OCI-LY7 (cell line): ENCODE data around the gene CACNA2D2.

Source experiments
- EZH2phosphoT487 ChIP-seq: fragments of 200-600 bp; sonication (generic); IDR thresholded peaks from 2 replicates; pipeline ENCODE4 v1.6.1; 2018; ENCODE audit warnings: low read depth, borderline replicate concordance, mild to moderate bottlenecking, mixed run types, antibody characterized with exemption, low read length, moderate library complexity, mixed read lengths
- TF ChIP-seq, protein P1 (sequence below): fragments of 200-600 bp; sonication (generic); conservative IDR thresholded peaks from 2 replicates; pipeline ENCODE4 v1.5.1; 2014; ENCODE audit warnings: mild to moderate bottlenecking, antibody characterized with exemption, low read length, moderate library complexity, mixed read lengths

DNA sequence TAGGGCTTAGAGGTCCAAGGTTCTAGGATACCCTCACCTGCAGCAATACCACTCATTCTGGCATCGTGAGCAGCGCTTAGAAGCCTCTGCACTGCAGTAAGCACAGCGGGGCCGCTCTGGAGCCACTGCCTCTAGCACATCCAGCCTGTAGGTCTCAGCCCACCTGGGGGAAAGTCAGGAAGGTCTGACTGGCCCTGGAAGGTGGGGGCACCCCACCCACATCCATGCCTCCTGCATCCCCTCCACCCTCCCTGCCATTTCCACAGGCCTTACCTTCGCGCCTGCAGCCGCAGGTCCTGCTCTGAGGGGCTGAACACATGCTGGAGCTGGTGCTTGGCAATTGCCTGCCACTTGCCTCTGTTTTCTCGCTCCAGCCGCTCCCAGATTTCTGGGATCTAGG is 161.9 kb downstream of the CACNA2D2 start:
- TF ChIP-seq, protein P1, sequence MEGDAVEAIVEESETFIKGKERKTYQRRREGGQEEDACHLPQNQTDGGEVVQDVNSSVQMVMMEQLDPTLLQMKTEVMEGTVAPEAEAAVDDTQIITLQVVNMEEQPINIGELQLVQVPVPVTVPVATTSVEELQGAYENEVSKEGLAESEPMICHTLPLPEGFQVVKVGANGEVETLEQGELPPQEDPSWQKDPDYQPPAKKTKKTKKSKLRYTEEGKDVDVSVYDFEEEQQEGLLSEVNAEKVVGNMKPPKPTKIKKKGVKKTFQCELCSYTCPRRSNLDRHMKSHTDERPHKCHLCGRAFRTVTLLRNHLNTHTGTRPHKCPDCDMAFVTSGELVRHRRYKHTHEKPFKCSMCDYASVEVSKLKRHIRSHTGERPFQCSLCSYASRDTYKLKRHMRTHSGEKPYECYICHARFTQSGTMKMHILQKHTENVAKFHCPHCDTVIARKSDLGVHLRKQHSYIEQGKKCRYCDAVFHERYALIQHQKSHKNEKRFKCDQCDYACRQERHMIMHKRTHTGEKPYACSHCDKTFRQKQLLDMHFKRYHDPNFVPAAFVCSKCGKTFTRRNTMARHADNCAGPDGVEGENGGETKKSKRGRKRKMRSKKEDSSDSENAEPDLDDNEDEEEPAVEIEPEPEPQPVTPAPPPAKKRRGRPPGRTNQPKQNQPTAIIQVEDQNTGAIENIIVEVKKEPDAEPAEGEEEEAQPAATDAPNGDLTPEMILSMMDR = no peak
- TF ChIP-seq EZH2phosphoT487 = no peak
